ENCODE results near the gene CABLES1. TPM values are rescaled to one million over a fixed set of nuclear protein-coding genes. Genes with fewer than 3 reads are reported as not detected.

The CABLES1 gene
- total and polyA plus RNA-seq, 12 donors = 2.1 to 11.9 (median 5.3) TPM

GRCh38 chr18:23207994-23208393 lies 72.7 kb downstream of the CABLES1 start:
- DNase-seq = no peak
- Histone ChIP-seq H3K27ac (no peak overlapping the region), H3K27me3 (no peaks in the 10 kb centered on the region), H3K9me3 (replicated peaks in 1 of 3) (no peaks in the 10 kb centered on the region), H3K4me3 (no peak overlapping the region), H3K4me1 (replicated peaks in 1 of 2) (no peaks in the 10 kb centered on the region), H3K36me3 (replicated peaks in 1 of 2) (no peaks in the 10 kb centered on the region)
- 91 to 95% (median 92%) methylated on average over 6 of the region's 6 CpGs for WGBS, 4 donors
- TF ChIP-seq, protein P1, sequence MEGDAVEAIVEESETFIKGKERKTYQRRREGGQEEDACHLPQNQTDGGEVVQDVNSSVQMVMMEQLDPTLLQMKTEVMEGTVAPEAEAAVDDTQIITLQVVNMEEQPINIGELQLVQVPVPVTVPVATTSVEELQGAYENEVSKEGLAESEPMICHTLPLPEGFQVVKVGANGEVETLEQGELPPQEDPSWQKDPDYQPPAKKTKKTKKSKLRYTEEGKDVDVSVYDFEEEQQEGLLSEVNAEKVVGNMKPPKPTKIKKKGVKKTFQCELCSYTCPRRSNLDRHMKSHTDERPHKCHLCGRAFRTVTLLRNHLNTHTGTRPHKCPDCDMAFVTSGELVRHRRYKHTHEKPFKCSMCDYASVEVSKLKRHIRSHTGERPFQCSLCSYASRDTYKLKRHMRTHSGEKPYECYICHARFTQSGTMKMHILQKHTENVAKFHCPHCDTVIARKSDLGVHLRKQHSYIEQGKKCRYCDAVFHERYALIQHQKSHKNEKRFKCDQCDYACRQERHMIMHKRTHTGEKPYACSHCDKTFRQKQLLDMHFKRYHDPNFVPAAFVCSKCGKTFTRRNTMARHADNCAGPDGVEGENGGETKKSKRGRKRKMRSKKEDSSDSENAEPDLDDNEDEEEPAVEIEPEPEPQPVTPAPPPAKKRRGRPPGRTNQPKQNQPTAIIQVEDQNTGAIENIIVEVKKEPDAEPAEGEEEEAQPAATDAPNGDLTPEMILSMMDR (IDR thresholded peaks at IDR 0.05) = no peak
- no peak for TF ChIP-seq POLR2A (IDR thresholded peaks at IDR 0.05)
- intact Hi-C loops (cut with DNase I) = no loop called here

DNA sequence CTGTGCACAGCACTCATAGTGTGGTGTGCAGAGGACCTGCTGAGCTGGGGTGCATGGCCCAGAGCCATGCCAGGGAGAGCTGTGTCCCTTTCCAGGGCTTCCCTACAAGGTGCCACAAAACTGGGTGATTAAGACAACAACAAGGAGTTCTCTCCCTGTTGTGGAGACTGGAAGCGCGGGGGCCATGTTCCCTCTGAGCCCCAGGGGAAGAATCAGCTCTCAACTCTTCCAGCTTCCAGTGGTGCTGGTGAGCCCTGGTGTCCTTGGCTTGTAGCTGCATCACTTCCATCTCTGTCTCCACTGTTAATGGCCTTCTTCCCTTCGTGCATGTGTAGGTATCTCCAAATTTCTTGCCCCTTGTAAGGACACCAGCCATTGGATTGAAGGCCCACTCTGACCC lies 73.3 kb downstream of the CABLES1 start:
- no peaks in the 10 kb centered on the region for H3K27me3 ChIP-seq
- no peaks in the 10 kb centered on the region for H3K9me3 ChIP-seq (replicated peaks in 1 of 3)
- intact Hi-C loops (cut with DNase I) = no loop called here
- no peak for DNase-seq
- H3K36me3 ChIP-seq (replicated peaks in 1 of 2) = no peaks in the 10 kb centered on the region
- H3K4me3 ChIP-seq = no peak overlapping the region
- H3K4me1 ChIP-seq (replicated peaks in 1 of 2) = no peaks in the 10 kb centered on the region
- TF ChIP-seq, protein P1 (IDR thresholded peaks at IDR 0.05) = no peak
- no peak for TF ChIP-seq POLR2A (IDR thresholded peaks at IDR 0.05)
- H3K27ac ChIP-seq = no peak overlapping the region
- 70 to 94% (median 90%) methylated on average over 1 to 3 of the region's 3 CpGs for WGBS, 4 donors

DNA sequence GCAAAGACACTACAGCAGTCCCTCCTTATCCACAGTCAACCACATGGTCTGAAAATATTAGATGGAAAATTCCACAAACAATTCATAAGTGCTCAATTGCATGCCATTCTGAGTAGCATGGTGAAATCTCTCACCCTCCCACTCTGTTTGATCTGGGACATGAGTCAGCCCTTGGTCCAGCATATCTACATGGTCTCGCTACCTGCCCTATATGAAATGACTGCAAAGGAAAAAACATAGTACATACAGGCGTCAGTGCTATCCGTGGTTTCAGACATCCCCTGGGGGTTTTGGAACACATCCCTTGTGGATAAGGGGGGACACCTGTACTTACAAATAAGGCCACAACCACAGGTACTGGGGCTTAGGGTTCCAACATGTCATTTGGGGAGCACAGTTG lies 73.7 kb downstream of the CABLES1 start:
- Histone ChIP-seq H3K36me3 (replicated peaks in 1 of 2) (no peaks in the 10 kb centered on the region), H3K27me3 (no peaks in the 10 kb centered on the region), H3K4me1 (replicated peaks in 1 of 2) (no peaks in the 10 kb centered on the region), H3K4me3 (no peak overlapping the region), H3K9me3 (replicated peaks in 1 of 3) (no peaks in the 10 kb centered on the region), H3K27ac (no peak overlapping the region)
- TF ChIP-seq, protein P1 (IDR thresholded peaks at IDR 0.05) = no peak
- no peak for TF ChIP-seq POLR2A (IDR thresholded peaks at IDR 0.05)
- WGBS, 4 donors = 79 to 92% (median 87%) methylated on average over 3 of the region's 3 CpGs
- intact Hi-C loops (cut with DNase I) = no loop called here
- DNase-seq = no peak

- H3K27ac ChIP-seq = no peak overlapping the region
- no peak overlapping the region for H3K4me3 ChIP-seq
- no peaks in the 10 kb centered on the region for H3K27me3 ChIP-seq
- DNase-seq = no peak
- 87 to 92% (median 89%) methylated on average over 7 of the region's 7 CpGs for WGBS, 4 donors
- no peaks in the 10 kb centered on the region for H3K36me3 ChIP-seq (replicated peaks in 1 of 2)
- intact Hi-C loops (cut with DNase I) = no loop called here
- TF ChIP-seq, protein P1 (IDR thresholded peaks at IDR 0.05) = no peak
- no peak for TF ChIP-seq POLR2A (IDR thresholded peaks at IDR 0.05)
- H3K4me1 ChIP-seq (replicated peaks in 1 of 2) = no peaks in the 10 kb centered on the region
- no peaks in the 10 kb centered on the region for H3K9me3 ChIP-seq (replicated peaks in 1 of 3)
These were observed 74.5 kb downstream of the CABLES1 start for GRCh38 chr18:23209796-23210195.

Measured in adrenal gland (tissue), 12 donors.